ENCODE results near the gene CASZ1.

- TF ChIP-seq, protein P1, sequence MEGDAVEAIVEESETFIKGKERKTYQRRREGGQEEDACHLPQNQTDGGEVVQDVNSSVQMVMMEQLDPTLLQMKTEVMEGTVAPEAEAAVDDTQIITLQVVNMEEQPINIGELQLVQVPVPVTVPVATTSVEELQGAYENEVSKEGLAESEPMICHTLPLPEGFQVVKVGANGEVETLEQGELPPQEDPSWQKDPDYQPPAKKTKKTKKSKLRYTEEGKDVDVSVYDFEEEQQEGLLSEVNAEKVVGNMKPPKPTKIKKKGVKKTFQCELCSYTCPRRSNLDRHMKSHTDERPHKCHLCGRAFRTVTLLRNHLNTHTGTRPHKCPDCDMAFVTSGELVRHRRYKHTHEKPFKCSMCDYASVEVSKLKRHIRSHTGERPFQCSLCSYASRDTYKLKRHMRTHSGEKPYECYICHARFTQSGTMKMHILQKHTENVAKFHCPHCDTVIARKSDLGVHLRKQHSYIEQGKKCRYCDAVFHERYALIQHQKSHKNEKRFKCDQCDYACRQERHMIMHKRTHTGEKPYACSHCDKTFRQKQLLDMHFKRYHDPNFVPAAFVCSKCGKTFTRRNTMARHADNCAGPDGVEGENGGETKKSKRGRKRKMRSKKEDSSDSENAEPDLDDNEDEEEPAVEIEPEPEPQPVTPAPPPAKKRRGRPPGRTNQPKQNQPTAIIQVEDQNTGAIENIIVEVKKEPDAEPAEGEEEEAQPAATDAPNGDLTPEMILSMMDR (conservative IDR thresholded peaks at IDR 0.05 in 1 of 2, IDR thresholded peaks at IDR 0.05 in 1 of 2; ENCODE audit: low read depth in 1 of 2, low read length in 2 of 2) = no peak
- TF ChIP-seq EZH2 (IDR thresholded peaks at IDR 0.05; ENCODE audit: low read length, missing control alignments) = no peak
Observed at GRCh38 chr1:10716840-10717239, 79.6 kb downstream of the CASZ1 start.
